ENCODE measurements around the gene CDH22. TPM values are rescaled to one million over a fixed set of nuclear protein-coding genes. Genes with fewer than 3 reads are reported as not detected.

The CDH22 gene
- total and polyA plus RNA-seq, 9 of the 15 experiments (the other 6 are each of a cell fraction or from before 2014, with no cell fraction given), result 0.07 to 0.08 TPM; not detected in 7

DNA sequence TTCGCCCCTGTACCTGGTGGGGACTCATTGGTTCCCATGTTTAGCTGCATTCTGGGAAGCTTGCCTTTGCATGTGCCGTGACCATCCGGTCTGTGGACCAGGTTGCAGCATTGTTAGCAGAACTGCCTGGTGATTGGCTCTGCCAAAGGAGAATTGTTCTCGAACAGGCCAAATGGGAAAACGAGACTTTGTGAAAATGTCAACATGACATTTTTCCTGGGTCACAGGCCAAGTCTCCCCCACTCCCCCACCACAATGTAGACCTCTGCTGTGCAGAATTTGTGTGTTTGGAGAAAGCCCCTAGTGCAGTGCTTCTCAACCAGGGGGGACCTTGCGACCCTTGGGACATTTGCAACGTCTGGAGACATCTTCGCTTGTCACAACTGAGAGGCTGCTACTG lies 23.2 kb downstream of the CDH22 start:
- Histone ChIP-seq H3K9me3 (replicated peaks; ENCODE audit: control insufficient read depth, insufficient read depth, low read depth, low read length) (no peaks in the 10 kb centered on the region), H3K4me3 (no peak overlapping the region), H3K9me1 (ENCODE audit: control insufficient read depth, insufficient read depth, low read length) (no peaks in the 10 kb centered on the region), H3K4me2 (ENCODE audit: insufficient read depth, low read length) (no peak overlapping the region), H3K27ac (ENCODE audit: extremely low read depth, low read depth, low read length) (no peak overlapping the region), H3K27me3 (ENCODE audit: control insufficient read depth in 2 of 2, insufficient read depth in 2 of 2, low read length in 2 of 2) (peaks cover 32 to 73% of the 10 kb centered on the region in 2 experiments), H3K79me2 (ENCODE audit: control insufficient read depth, insufficient read depth, low read length) (no peaks in the 10 kb centered on the region), H2AFZ (ENCODE audit: low read depth, low read length) (no peak overlapping the region), H3K4me1 (replicated peaks in 1 of 2; ENCODE audit: control insufficient read depth in 2 of 2, insufficient read depth in 2 of 2, low read length in 2 of 2) (no peaks in the 10 kb centered on the region), H3K9ac (ENCODE audit: insufficient read depth in 1 of 2, low read depth in 2 of 2, low read length in 2 of 2) (no peak overlapping the region), H3K36me3 (ENCODE audit: control insufficient read depth, insufficient read depth, low read length) (no peaks in the 10 kb centered on the region), H4K20me1 (replicated peaks; ENCODE audit: control insufficient read depth, insufficient read depth, low read length) (0 out of 2 replicates have a peak, but pooled peaks cover 9% of the 10 kb centered on the region)
- no peak for FAIRE-seq
- BruUV-seq (replicated peaks), result no TSS peak
- intact Hi-C loops (cut with micrococcal nuclease) (no loop called here), in situ Hi-C loops (cut with MboI) (no loop called here)
- TF ChIP-seq E4F1 (CRISPR knock-in tag; IDR thresholded peaks at IDR 0.05; ENCODE audit: borderline replicate concordance) (no peak), ZNF316 (IDR thresholded peaks at IDR 0.05) (peak; percentile 35; the same call in 1 of the 2 replicates)
- WGBS (ENCODE audit: insufficient coverage, low coverage, missing lambda C conversion rate), result 0% methylated on average over 8 of the region's 8 CpGs
- no peak for DNase-seq (ENCODE audit: extremely low read depth in 1 of 4, low spot score in 3 of 4)
- ChIA-PET POLR2A (no interaction called here), CTCF (ENCODE audit: low intra/inter-chr PET ratio) (no interaction called here)
- no peak for ATAC-seq

DNA sequence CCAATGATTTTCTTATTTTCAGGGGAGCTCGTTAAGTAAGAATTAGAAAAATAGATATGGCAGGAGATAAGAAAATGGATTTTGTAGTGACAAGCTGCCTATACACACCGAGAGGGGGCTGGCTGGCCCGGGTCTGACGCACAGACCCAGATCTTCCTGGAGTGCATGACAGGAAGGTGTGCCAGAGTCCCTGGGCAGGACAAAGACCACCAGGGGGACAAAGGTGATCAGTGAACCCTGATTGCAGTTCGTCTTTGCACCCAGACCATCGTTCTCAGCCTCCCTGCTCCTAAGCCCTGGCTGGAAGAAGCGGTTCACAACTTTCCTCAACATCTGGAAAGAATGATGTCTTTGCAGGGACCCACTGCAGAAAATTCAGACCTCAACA lies 24.3 kb downstream of the CDH22 start:
- TF ChIP-seq GABPA (tag; conservative IDR thresholded peaks at IDR 0.05; ENCODE audit: low read depth), result no peak
- TF ChIP-seq, protein P1, sequence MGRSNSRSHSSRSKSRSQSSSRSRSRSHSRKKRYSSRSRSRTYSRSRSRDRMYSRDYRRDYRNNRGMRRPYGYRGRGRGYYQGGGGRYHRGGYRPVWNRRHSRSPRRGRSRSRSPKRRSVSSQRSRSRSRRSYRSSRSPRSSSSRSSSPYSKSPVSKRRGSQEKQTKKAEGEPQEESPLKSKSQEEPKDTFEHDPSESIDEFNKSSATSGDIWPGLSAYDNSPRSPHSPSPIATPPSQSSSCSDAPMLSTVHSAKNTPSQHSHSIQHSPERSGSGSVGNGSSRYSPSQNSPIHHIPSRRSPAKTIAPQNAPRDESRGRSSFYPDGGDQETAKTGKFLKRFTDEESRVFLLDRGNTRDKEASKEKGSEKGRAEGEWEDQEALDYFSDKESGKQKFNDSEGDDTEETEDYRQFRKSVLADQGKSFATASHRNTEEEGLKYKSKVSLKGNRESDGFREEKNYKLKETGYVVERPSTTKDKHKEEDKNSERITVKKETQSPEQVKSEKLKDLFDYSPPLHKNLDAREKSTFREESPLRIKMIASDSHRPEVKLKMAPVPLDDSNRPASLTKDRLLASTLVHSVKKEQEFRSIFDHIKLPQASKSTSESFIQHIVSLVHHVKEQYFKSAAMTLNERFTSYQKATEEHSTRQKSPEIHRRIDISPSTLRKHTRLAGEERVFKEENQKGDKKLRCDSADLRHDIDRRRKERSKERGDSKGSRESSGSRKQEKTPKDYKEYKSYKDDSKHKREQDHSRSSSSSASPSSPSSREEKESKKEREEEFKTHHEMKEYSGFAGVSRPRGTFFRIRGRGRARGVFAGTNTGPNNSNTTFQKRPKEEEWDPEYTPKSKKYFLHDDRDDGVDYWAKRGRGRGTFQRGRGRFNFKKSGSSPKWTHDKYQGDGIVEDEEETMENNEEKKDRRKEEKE (IDR thresholded peaks at IDR 0.05; ENCODE audit: borderline replicate concordance in 1 of 2, control insufficient read depth in 1 of 2, low read depth in 2 of 2, low read length in 1 of 2), result no peak
- TF ChIP-seq MTA2 (IDR thresholded peaks at IDR 0.05; ENCODE audit: low read depth), result no peak
- no peak for TF ChIP-seq TOE1 (IDR thresholded peaks at IDR 0.05; ENCODE audit: borderline replicate concordance)
- no peak for TF ChIP-seq TOE1 (CRISPR knock-in tag; IDR thresholded peaks at IDR 0.05; ENCODE audit: borderline replicate concordance, low read depth)
- no peak for TF ChIP-seq HIVEP1 (CRISPR knock-in tag; IDR thresholded peaks at IDR 0.05)
- no peaks in the 10 kb centered on the region for H3K9me1 ChIP-seq (ENCODE audit: control insufficient read depth, insufficient read depth, low read length)

More for the DNA sequence above, 24.3 kb downstream of the CDH22 start:
- FAIRE-seq (no peak), DNase-seq (ENCODE audit: extremely low read depth in 1 of 4, low spot score in 3 of 4) (no peak), ATAC-seq (no peak)
- no peak overlapping the region for H3K27ac ChIP-seq (ENCODE audit: extremely low read depth, low read depth, low read length)
- intact Hi-C loops (cut with micrococcal nuclease) (no loop called here), in situ Hi-C loops (cut with MboI) (no loop called here)
- ChIA-PET CTCF (ENCODE audit: low intra/inter-chr PET ratio) (no interaction called here), POLR2A (no interaction called here)
- no peaks in the 10 kb centered on the region for H3K79me2 ChIP-seq (ENCODE audit: control insufficient read depth, insufficient read depth, low read length)
- no peak overlapping the region for H2AFZ ChIP-seq (ENCODE audit: low read depth, low read length)
- H3K27me3 ChIP-seq (ENCODE audit: control insufficient read depth in 2 of 2, insufficient read depth in 2 of 2, low read length in 2 of 2), result peaks cover 32 to 71% of the 10 kb centered on the region in 2 experiments
- no peak overlapping the region for H3K4me2 ChIP-seq (ENCODE audit: insufficient read depth, low read length)
- no peak overlapping the region for H3K9ac ChIP-seq (ENCODE audit: insufficient read depth in 1 of 2, low read depth in 2 of 2, low read length in 2 of 2)
- no peaks in the 10 kb centered on the region; a peak in 1 of 5 replicates for H3K4me1 ChIP-seq (replicated peaks in 1 of 2; ENCODE audit: control insufficient read depth in 2 of 2, insufficient read depth in 2 of 2, low read length in 2 of 2)
- H4K20me1 ChIP-seq (replicated peaks; ENCODE audit: control insufficient read depth, insufficient read depth, low read length), result 0 out of 2 replicates have a peak, but pooled peaks cover 6% of the 10 kb centered on the region
- 0% methylated on average over 7 of the region's 7 CpGs for WGBS (ENCODE audit: insufficient coverage, low coverage, missing lambda C conversion rate)
- H3K36me3 ChIP-seq (ENCODE audit: control insufficient read depth, insufficient read depth, low read length), result no peaks in the 10 kb centered on the region
- no peak overlapping the region for H3K4me3 ChIP-seq
- BruUV-seq (replicated peaks), result no TSS peak
- H3K9me3 ChIP-seq (replicated peaks; ENCODE audit: control insufficient read depth, insufficient read depth, low read depth, low read length), result no peaks in the 10 kb centered on the region
